ENCODE data around the gene NLRP8.
"Not testable (repeated sequence)": the region's sequence is repeated elsewhere in the genome, so short reads cannot be mapped to it uniquely, and the experiment has no call there.

NLRP8 gene

GRCh38 chr19:55935206-55935605 lies 12.4 kb upstream of the NLRP8 start:
- DNase-seq (ENCODE audit: low spot score) = no peak
- Mint-ChIP-seq H3K36me3 (ENCODE audit: low read depth) (no peaks in the 10 kb centered on the region), H3K27ac (no peak overlapping the region), H3K27me3 (ENCODE audit: low read depth) (no peaks in the 10 kb centered on the region), H3K9me3 (peaks cover 56% of the 10 kb centered on the region), H3K4me3 (no peak overlapping the region), H3K4me1 (ENCODE audit: low read depth) (no peaks in the 10 kb centered on the region)

GRCh38 chr19:55939206-55939605 lies 8.4 kb upstream of the NLRP8 start:
- Mint-ChIP-seq H3K27ac (no peak overlapping the region), H3K4me3 (no peak overlapping the region), H3K36me3 (ENCODE audit: low read depth) (no peaks in the 10 kb centered on the region), H3K27me3 (ENCODE audit: low read depth) (no peaks in the 10 kb centered on the region), H3K4me1 (ENCODE audit: low read depth) (no peaks in the 10 kb centered on the region), H3K9me3 (peaks cover 71% of the 10 kb centered on the region)
- no peak for DNase-seq (ENCODE audit: low spot score)

DNA sequence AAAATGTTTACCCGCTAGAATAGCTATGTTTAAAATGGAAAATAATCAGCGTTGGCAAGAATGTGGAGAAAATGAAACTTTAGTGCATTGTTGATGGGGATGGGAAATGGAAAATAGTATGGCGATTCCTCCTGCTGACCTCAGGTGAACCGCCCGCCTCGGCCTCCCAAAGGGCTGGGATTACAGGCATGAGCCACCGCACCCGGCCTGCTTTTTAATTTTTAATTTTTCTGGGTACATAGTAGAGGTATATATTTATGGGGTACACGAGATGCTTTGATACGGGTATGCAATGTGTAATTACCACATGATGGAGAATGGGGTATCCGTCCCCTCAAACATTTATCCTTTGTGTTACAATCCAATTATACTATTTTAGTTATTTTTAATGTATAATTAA lies 7.3 kb upstream of the NLRP8 start:
- Mint-ChIP-seq H3K9me3 (peaks cover 63% of the 10 kb centered on the region), H3K27ac (no peak overlapping the region), H3K4me1 (ENCODE audit: low read depth) (no peaks in the 10 kb centered on the region), H3K36me3 (ENCODE audit: low read depth) (no peaks in the 10 kb centered on the region), H3K27me3 (ENCODE audit: low read depth) (no peaks in the 10 kb centered on the region), H3K4me3 (no peak overlapping the region)
- DNase-seq (ENCODE audit: low spot score) = no peak

GRCh38 chr19:55950566-55950965 lies 2.9 kb downstream of the NLRP8 start:
- H3K9me3 Mint-ChIP-seq = peaks cover 50% of the 10 kb centered on the region
- DNase-seq (ENCODE audit: low spot score); H3K4me3 Mint-ChIP-seq; H3K27ac Mint-ChIP-seq; H3K4me1 Mint-ChIP-seq (ENCODE audit: low read depth); H3K27me3 Mint-ChIP-seq (ENCODE audit: low read depth); H3K36me3 Mint-ChIP-seq (ENCODE audit: low read depth): not testable (repeated sequence)

GRCh38 chr19:55956431-55956830 lies 8.8 kb downstream of the NLRP8 start:
- no peaks in the 10 kb centered on the region for H3K36me3 Mint-ChIP-seq (ENCODE audit: low read depth)

GRCh38 chr19:55958356-55958755 lies 10.7 kb downstream of the NLRP8 start:
- Mint-ChIP-seq H3K4me3 (no peak overlapping the region), H3K4me1 (ENCODE audit: low read depth) (no peaks in the 10 kb centered on the region), H3K36me3 (ENCODE audit: low read depth) (no peaks in the 10 kb centered on the region)

More at GRCh38 chr19:55956431-55956830, 8.8 kb downstream of the NLRP8 start:
- Mint-ChIP-seq H3K9me3 (peaks cover 39% of the 10 kb centered on the region), H3K27me3 (ENCODE audit: low read depth) (no peaks in the 10 kb centered on the region), H3K4me1 (ENCODE audit: low read depth) (no peaks in the 10 kb centered on the region), H3K4me3 (no peak overlapping the region), H3K27ac (no peak overlapping the region)
- no peak for DNase-seq (ENCODE audit: low spot score)

GRCh38 chr19:55959996-55960675 lies 12.5 kb downstream of the NLRP8 start:
- no peaks in the 10 kb centered on the region for H3K27me3 Mint-ChIP-seq (ENCODE audit: low read depth)
- no peaks in the 10 kb centered on the region for H3K36me3 Mint-ChIP-seq (ENCODE audit: low read depth)

More at GRCh38 chr19:55958356-55958755, 10.7 kb downstream of the NLRP8 start:
- Mint-ChIP-seq H3K27ac (no peak overlapping the region), H3K27me3 (ENCODE audit: low read depth) (no peaks in the 10 kb centered on the region), H3K9me3 (peaks cover 32% of the 10 kb centered on the region)
- DNase-seq (ENCODE audit: low spot score) = no peak

GRCh38 chr19:55962186-55962585 lies 14.6 kb downstream of the NLRP8 start:
- Mint-ChIP-seq H3K27me3 (ENCODE audit: low read depth) (no peaks in the 10 kb centered on the region), H3K9me3 (peaks cover 36% of the 10 kb centered on the region), H3K36me3 (ENCODE audit: low read depth) (no peaks in the 10 kb centered on the region), H3K27ac (no peak overlapping the region), H3K4me3 (no peak overlapping the region), H3K4me1 (ENCODE audit: low read depth) (no peaks in the 10 kb centered on the region)
- no peak for DNase-seq (ENCODE audit: low spot score)

More at GRCh38 chr19:55959996-55960675, 12.5 kb downstream of the NLRP8 start:
- Mint-ChIP-seq H3K4me1 (ENCODE audit: low read depth) (no peaks in the 10 kb centered on the region), H3K4me3 (no peak overlapping the region), H3K27ac (no peak overlapping the region), H3K9me3 (peaks cover 33% of the 10 kb centered on the region)
- DNase-seq (ENCODE audit: low spot score) = no peak

DNA sequence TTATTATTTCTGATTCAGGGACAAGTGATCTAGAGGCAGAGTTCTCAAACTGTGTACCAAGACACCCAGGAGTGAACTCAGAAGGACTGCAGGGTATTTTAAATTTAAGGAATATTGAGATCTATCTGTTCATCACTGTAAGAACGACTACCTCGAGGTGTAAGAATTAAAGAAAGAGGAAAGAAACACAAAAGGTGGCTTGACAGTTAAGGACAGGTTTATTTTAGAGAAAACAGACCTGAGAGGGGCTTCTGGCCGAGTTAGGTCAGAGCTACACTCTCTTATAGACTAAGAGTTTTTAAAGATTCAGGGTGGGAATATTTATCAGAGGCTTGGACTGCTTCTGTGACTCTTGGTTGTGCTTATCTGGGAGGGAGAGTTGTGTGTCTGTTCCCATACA lies 26.4 kb downstream of the NLRP8 start:
- H3K4me3 Mint-ChIP-seq = no peak overlapping the region
- no peaks in the 10 kb centered on the region for H3K4me1 Mint-ChIP-seq (ENCODE audit: low read depth)
- no peaks in the 10 kb centered on the region for H3K36me3 Mint-ChIP-seq (ENCODE audit: low read depth)
- no peak overlapping the region for H3K27ac Mint-ChIP-seq
- no peak for DNase-seq (ENCODE audit: low spot score)
- H3K9me3 Mint-ChIP-seq = peaks cover 50% of the 10 kb centered on the region
- no peaks in the 10 kb centered on the region for H3K27me3 Mint-ChIP-seq (ENCODE audit: low read depth)

DNA sequence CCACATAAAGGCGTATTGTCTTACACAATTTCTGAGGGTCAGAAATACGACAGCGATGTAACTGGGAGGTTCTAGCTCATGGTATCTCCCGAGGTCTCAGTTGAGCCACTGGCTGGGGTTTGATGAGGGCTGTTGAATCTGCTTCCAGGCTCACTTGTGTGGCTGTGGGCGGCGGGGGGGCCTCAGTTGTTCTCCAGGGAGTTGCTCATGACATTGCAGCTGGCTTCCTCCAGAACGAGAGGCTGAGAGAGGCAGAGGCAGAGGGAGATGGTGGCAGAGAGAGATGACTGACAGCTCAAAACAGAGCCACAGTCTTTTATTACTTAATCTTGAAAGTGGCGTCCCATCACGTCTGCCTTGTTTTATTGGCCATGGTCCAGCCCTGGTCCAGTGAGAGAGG lies 32.8 kb downstream of the NLRP8 start:
- Mint-ChIP-seq H3K27ac (no peak overlapping the region), H3K36me3 (ENCODE audit: low read depth) (no peaks in the 10 kb centered on the region), H3K4me3 (no peak overlapping the region), H3K4me1 (ENCODE audit: low read depth) (no peaks in the 10 kb centered on the region), H3K27me3 (ENCODE audit: low read depth) (no peaks in the 10 kb centered on the region), H3K9me3 (peaks cover 56% of the 10 kb centered on the region)
- DNase-seq (ENCODE audit: low spot score) = no peak

- H3K4me3 Mint-ChIP-seq = no peak overlapping the region
- no peak for DNase-seq (ENCODE audit: low spot score)
- H3K9me3 Mint-ChIP-seq = peaks cover 62% of the 10 kb centered on the region
- H3K27ac Mint-ChIP-seq = no peak overlapping the region
- no peaks in the 10 kb centered on the region for H3K4me1 Mint-ChIP-seq (ENCODE audit: low read depth)
- H3K27me3 Mint-ChIP-seq (ENCODE audit: low read depth) = no peaks in the 10 kb centered on the region
- H3K36me3 Mint-ChIP-seq (ENCODE audit: low read depth) = no peaks in the 10 kb centered on the region
Measured at GRCh38 chr19:55985254-55985653, 37.6 kb downstream of the NLRP8 start.

DNA sequence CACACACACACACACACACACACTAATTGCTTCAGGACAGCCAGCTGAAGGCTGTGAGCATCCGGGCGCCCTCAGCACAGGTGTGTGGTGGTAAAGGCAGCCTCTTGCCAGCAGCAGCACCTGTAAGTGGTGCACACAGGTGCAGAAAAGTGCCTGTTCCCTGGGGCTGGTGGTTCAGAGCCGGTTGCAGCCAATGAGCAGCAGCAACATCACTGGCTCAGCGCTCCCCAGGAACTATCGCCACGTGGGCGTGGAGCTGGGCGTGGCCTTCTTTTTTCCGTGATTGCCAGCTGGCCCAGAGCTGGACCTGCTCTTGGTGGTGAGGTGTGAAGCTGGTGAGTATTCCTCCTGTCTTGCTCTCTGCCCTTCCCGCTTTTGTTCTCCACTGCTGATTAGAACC lies 38.9 kb downstream of the NLRP8 start, which contains the start of gene NLRP5:
Gene NLRP5 (plus strand): TSS at position 289 of the 400 bp plus-strand sequence.
- Mint-ChIP-seq H3K4me1 (ENCODE audit: low read depth) (no peaks in the 10 kb centered on the region), H3K27ac (no peak within 1 kb of the TSS), H3K4me3 (no peak within 1 kb of the TSS), H3K9me3 (peaks cover 61% of the 10 kb centered on the region), H3K36me3 (ENCODE audit: low read depth) (no peaks in the 10 kb centered on the region), H3K27me3 (ENCODE audit: low read depth) (no peaks in the 10 kb centered on the region)
- no peak for DNase-seq (ENCODE audit: low spot score)

- H3K36me3 Mint-ChIP-seq (ENCODE audit: low read depth) = no peaks in the 10 kb centered on the region
Measured at GRCh38 chr19:55990831-55991230, 43.2 kb downstream of the NLRP8 start.

DNA sequence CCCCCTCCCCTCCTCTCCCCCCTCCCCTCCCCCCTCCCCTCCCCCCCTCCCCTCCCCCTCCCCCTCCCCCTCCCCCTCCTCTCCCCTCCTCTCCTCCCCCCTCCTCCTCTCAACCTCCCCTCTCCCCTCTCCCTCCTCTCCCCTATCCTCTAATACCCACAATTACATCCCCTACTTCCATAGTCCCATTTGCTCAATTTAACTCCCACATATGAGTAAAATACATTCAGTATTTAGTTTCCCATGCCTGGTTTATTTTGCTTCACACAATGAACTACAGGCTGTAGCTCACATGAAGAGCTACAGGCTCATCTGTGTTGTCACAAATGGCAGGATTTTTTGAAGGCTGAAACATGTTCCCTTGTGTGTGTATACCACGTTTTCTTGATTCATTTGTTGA lies 45.9 kb downstream of the NLRP8 start:
- Mint-ChIP-seq H3K27ac (no peak overlapping the region), H3K4me1 (ENCODE audit: low read depth) (no peaks in the 10 kb centered on the region), H3K36me3 (ENCODE audit: low read depth) (no peaks in the 10 kb centered on the region), H3K27me3 (ENCODE audit: low read depth) (no peaks in the 10 kb centered on the region), H3K4me3 (no peak overlapping the region), H3K9me3 (peaks cover 55% of the 10 kb centered on the region)
- no peak for DNase-seq (ENCODE audit: low spot score)

More at GRCh38 chr19:55990831-55991230, 43.2 kb downstream of the NLRP8 start:
- Mint-ChIP-seq H3K27ac (no peak overlapping the region), H3K9me3 (peaks cover 62% of the 10 kb centered on the region), H3K27me3 (ENCODE audit: low read depth) (no peaks in the 10 kb centered on the region), H3K4me1 (ENCODE audit: low read depth) (no peaks in the 10 kb centered on the region), H3K4me3 (no peak overlapping the region)
- no peak for DNase-seq (ENCODE audit: low spot score)

GRCh38 chr19:56014765-56015164 lies 67.1 kb downstream of the NLRP8 start:
- Mint-ChIP-seq H3K4me3 (no peak overlapping the region), H3K36me3 (ENCODE audit: low read depth) (no peaks in the 10 kb centered on the region), H3K9me3 (peaks cover 51% of the 10 kb centered on the region), H3K4me1 (ENCODE audit: low read depth) (no peaks in the 10 kb centered on the region), H3K27ac (no peak overlapping the region), H3K27me3 (ENCODE audit: low read depth) (no peaks in the 10 kb centered on the region)
- DNase-seq (ENCODE audit: low spot score) = no peak
